ENCODE measurements around the gene FAM107A.
"Not testable (repeated sequence)": the region's sequence is repeated elsewhere in the genome, so short reads cannot be mapped to it uniquely, and the experiment has no call there.

The FAM107A gene

DNA sequence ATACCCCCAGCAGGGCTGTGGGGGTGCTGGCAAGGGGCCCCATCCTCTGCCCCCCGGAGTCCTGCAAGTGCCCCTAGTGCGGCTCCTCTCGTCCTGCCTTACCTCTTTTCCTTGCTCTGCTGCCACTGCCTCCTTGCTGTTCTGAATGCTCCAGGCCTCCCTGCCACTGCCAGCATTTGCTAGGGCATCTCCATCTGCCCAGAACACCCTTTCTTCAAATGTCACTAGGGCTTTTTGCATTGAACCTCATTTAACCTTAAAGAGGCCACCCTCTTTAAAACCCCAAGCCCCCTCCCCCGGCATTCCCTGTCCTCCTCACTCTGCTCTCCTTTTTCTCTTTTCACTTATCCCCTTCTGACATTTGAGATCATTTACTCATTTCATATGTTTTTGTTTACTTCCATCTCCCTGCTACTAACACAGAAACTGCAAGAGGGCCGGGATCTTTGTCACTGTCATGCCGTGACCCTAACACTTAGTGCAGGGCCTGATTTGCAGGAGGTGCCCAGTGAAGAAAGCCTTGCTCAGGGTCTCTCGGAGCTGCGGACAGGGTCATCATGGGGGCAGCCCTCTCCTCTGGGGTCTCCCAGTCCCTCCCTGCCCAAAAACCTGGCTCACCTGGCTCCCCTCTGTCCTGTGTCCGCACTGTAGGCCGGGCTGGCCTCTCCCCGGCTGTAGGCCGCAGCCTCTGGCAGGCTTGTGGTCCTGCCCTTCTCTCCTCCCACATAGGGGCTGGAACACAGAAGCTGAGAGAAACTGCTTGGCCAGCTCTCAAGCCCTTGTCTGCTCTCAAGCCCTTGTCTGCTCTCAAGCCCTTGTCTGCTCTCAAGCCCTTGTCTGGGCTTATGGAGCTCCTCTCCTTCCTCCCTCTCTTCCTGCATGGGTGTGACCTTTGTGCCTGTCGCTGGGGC, 40.4 kb downstream of the FAM107A start, which contains the start of gene ACOX2:
ACOX2 (minus strand) TSS at position 690 of the 911 bp plus-strand sequence. CDS start 2,084 bp downstream, outside the sequence.
- H3K4me1 ChIP-seq (ENCODE audit: control insufficient read depth, insufficient read depth, low read length), result peaks cover 21% of the 10 kb centered on the region
- H3K9ac ChIP-seq (ENCODE audit: low read length), result peak within 1 kb of the TSS; percentile 16
- peak within 1 kb of the TSS; percentile 54 for H3K4me3 ChIP-seq (ENCODE audit: low read length)

DNA sequence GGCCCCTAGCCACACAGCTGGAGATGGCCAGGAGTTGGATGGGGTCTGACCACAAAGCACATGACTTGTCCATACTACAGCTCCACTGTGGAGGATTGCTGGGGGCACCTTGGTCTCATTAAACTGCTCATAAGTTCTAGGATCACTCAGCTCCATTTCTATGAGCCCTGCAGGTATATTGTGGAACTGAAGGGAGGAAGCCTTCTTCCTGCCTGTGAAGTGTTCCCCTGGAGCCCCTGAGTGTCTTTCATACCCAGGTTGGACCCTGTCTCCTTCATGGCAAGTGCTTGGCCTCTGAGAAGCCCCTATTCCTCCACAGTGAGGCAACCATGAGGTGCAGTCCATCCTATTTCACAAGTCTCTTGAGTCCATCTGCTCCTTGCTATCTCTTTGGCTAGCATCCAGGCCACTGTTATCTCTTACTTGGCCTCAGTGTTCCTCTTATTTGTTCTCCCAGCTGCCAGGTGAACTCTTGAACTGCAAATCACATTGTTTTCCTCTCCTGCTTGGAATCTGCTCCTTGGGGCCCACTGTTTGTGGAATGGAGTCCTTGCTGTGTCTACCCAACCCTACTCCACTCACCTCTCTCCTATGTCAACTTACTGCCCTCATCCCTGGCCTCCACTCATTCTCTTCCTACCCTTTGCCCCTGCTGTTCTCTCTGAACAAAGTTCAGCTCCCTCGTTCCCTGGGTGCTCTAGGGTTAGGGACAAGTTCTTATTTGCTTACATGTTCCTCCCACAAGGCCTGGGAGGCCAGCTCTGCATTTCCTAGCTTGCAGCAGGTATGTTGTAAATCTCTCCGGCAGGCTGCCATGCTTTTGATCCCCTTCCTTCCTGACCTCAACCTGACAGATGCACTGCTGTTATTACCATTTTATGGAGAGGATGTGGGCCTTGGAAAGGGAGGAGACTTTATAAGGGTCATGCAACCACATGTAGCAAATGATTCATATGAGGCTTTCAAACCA, 41.4 kb downstream of the FAM107A start:
- H3K27ac ChIP-seq (ENCODE audit: low read depth, low read length), result peak overlapping the region; percentile 83
- peaks cover 21% of the 10 kb centered on the region for H3K4me1 ChIP-seq (ENCODE audit: control insufficient read depth, insufficient read depth, low read length)
- no peaks in the 10 kb centered on the region for H3K27me3 ChIP-seq (ENCODE audit: control insufficient read depth, insufficient read depth, low read length)
- H3K9ac ChIP-seq (ENCODE audit: low read length), result no peak overlapping the region
- H3K36me3 ChIP-seq (ENCODE audit: control insufficient read depth, insufficient read depth, low read length), result peaks cover 9% of the 10 kb centered on the region
- H3K4me3 ChIP-seq (ENCODE audit: low read length), result peak overlapping the region; percentile 54

More for the DNA sequence above, 40.4 kb downstream of the FAM107A start, which contains the start of gene ACOX2:
- H3K27ac ChIP-seq (ENCODE audit: low read depth, low read length), result peak within 1 kb of the TSS; percentile 83
- no peaks in the 10 kb centered on the region for H3K27me3 ChIP-seq (ENCODE audit: control insufficient read depth, insufficient read depth, low read length)
- no peaks in the 10 kb centered on the region for H3K36me3 ChIP-seq (ENCODE audit: control insufficient read depth, insufficient read depth, low read length)

DNA sequence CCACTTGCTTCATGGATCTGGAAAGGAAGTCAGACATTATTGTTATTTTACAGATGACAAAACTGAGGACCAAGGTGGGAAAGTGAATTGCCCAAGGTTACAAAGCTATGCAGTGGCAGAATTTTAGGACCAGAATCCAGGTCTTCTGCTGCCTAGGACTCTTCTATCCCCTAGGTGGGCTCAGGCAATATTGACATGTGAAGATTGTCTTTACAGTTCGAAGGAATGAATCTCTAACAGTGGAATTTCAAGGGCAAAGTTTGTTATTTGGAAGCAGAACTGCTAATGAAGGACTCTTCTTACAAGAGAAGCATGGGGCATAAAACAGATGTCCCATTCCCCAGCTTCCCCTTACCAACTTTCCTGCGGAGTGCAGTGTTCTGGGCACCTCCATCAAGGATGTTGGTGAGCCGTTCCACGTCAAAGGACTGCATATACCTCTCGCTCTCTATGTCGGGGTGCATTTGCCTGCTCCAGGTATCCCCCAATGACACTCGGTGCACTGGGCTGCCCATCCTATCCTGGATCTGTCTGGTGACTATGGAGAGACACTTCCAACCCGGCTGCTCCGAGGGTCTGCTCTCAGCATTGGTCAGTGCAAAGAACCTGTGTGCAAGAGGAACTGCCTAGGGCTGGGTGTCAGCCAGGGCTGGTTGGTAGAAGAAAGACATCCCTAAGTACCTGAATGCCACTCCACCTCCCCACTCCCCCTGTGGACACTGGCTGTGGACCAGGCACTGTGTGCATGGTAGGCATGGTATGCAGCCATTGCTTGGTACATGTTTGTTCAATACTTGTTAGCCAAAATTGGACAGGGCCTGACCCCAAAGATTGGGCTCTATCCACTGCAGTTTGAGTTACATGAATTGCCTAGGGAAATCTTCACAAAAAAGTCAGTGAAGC, 42.3 kb downstream of the FAM107A start:
- no peak overlapping the region for H3K4me3 ChIP-seq (ENCODE audit: low read length)
- no peak overlapping the region for H3K9ac ChIP-seq (ENCODE audit: low read length)
- no peak overlapping the region for H3K27ac ChIP-seq (ENCODE audit: low read depth, low read length)
- no peaks in the 10 kb centered on the region for H3K27me3 ChIP-seq (ENCODE audit: control insufficient read depth, insufficient read depth, low read length)
- H3K4me1 ChIP-seq (ENCODE audit: control insufficient read depth, insufficient read depth, low read length), result peaks cover 21% of the 10 kb centered on the region
- peaks cover 16% of the 10 kb centered on the region for H3K36me3 ChIP-seq (ENCODE audit: control insufficient read depth, insufficient read depth, low read length)

DNA sequence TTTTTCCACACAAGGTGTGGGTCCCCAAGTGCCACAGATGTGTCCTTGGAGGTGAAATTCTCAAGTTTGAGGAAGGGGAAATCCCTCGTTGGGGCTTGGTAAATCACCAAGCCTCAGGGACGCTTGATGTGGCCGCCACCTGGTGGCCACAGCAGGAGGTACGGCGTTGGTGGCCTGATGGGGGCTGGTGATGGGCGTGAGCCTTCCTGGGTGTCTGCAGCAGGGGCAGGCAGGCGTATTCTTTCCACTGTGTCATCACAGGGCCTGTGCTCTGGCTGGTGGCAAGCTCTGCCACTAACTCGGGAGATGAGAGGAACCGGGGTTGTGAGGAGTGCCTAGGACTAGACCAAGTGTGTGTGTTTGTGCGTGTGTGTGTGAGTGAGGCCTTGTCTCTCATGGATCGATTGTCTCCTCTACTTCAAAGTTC, 44.4 kb downstream of the FAM107A start:
- Histone ChIP-seq H3K36me3 (ENCODE audit: control insufficient read depth, insufficient read depth, low read length) (peaks cover 16% of the 10 kb centered on the region), H3K27ac (ENCODE audit: low read depth, low read length) (no peak overlapping the region), H3K4me3 (ENCODE audit: low read length) (no peak overlapping the region), H3K27me3 (ENCODE audit: control insufficient read depth, insufficient read depth, low read length) (no peaks in the 10 kb centered on the region), H3K9ac (ENCODE audit: low read length) (no peak overlapping the region), H3K4me1 (ENCODE audit: control insufficient read depth, insufficient read depth, low read length) (peaks cover 21% of the 10 kb centered on the region)

DNA sequence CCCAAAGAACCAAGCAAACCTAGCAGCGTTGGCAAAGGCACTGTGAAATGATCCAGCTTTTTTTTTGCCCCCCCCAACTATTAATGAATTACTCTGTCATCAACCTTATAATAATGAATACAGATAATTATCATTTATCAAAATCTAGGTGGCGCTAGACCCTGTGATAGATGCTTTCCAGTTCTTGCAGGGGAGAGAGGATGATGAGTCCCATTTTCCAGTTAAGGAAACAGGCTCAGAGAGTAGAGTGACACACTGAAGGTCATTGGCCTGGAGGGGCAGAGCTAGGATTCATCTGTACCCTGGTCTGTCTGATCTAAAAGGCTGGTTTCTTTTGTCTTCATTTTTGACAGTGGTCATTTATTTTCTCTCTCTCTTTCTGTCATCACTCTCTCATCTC, 45.2 kb downstream of the FAM107A start:
- Histone ChIP-seq H3K27ac (ENCODE audit: low read depth, low read length) (no peak overlapping the region), H3K27me3 (ENCODE audit: control insufficient read depth, insufficient read depth, low read length) (no peaks in the 10 kb centered on the region), H3K4me3 (ENCODE audit: low read length) (no peak overlapping the region), H3K4me1 (ENCODE audit: control insufficient read depth, insufficient read depth, low read length) (peaks cover 14% of the 10 kb centered on the region), H3K36me3 (ENCODE audit: control insufficient read depth, insufficient read depth, low read length) (peaks cover 21% of the 10 kb centered on the region), H3K9ac (ENCODE audit: low read length) (no peak overlapping the region)

DNA sequence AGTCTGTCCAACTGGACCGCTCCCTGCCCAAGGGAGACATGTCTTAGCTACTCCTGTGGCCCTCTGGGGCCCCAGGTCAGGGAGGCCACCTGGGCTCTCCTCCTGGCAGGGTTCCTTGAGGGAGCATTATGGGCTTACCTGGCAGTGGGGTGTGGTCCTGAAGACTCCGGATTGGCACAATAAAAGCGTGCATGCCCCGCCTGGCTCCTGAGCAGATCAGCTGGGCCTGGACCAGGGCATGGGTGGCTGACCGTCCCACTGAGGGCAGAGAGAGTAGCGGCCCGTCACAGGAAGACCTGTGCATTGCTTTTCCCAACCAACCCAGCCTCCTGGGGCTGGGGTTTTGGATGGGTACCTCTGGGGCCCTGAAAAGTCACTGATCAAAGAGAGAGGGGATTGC, 45.6 kb downstream of the FAM107A start:
- Histone ChIP-seq H3K9ac (ENCODE audit: low read length) (no peak overlapping the region), H3K27me3 (ENCODE audit: control insufficient read depth, insufficient read depth, low read length) (no peaks in the 10 kb centered on the region), H3K4me1 (ENCODE audit: control insufficient read depth, insufficient read depth, low read length) (peaks cover 11% of the 10 kb centered on the region), H3K4me3 (ENCODE audit: low read length) (no peak overlapping the region), H3K27ac (ENCODE audit: low read depth, low read length) (no peak overlapping the region), H3K36me3 (ENCODE audit: control insufficient read depth, insufficient read depth, low read length) (peaks cover 25% of the 10 kb centered on the region)

DNA sequence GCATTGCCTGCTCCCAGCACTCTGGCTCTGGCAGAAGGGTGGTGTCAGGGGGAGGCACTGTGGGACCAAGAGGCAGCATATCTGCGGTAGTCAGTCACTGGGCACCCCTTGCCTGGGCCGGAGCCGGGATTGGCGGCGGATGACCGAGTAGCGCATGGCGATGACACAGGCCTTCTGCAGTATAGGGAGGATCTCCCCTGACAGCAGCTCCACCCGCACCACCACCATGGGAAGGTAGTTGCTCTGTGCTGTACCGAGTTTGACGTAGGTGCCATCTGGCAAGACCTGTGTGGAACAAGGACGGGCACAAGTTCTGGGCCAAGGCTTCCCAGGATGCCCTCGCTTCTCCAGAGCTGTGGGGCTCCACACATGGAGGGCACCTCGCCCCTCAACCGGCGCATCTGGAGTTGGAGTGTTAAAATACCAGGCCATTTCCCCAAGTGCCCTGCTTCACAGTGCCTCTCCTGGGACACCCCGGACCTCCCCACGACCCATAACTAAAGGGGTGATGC, 46.8 kb downstream of the FAM107A start:
- Histone ChIP-seq H3K4me3 (ENCODE audit: low read length) (no peak overlapping the region), H3K27ac (ENCODE audit: low read depth, low read length) (no peak overlapping the region), H3K9ac (ENCODE audit: low read length) (no peak overlapping the region), H3K36me3 (ENCODE audit: control insufficient read depth, insufficient read depth, low read length) (peaks cover 32% of the 10 kb centered on the region), H3K4me1 (ENCODE audit: control insufficient read depth, insufficient read depth, low read length) (peaks cover 2% of the 10 kb centered on the region), H3K27me3 (ENCODE audit: control insufficient read depth, insufficient read depth, low read length) (no peaks in the 10 kb centered on the region)

DNA sequence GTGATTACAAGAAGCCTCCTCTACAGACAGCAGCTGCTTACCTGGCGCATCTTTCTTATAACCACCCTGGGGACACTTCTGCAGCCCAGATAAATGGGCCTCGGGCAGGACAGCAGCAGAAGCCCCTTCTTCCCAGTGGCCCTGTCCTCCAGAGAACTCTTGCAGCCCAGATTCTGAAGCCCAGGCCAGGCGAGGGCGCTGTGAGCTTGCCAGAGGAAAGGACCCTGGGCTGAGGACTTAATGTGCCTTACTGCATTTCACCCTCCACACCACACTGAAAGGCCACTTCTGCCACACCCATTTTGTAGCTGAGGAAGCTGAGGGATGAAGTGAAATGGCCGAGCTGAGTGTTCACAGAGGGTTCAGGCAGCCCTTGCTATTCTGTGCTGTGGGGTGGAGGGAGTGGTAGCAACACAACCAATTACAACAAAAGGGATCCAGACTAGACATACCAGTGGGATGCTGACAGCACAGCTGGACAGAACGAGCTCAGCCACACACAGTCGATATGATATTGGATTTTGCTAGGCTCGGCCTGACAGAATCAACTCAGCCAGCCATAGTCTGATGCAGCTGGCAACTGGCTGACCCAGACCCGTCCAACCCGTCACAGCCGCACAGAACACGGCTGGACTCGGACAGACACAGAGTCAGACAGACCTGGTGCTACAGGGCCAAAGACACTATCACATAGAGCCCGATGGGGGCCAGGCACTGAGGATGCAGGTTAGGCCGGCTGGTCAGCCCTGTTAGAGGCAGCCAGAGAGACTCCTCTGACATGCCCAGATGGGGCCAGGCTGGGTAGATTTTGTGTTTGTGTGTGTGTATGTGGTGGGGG, 47.5 kb downstream of the FAM107A start:
- Histone ChIP-seq H3K9ac (ENCODE audit: low read length) (no peak overlapping the region), H3K4me3 (ENCODE audit: low read length) (no peak overlapping the region), H3K27me3 (ENCODE audit: control insufficient read depth, insufficient read depth, low read length) (no peaks in the 10 kb centered on the region), H3K27ac (ENCODE audit: low read depth, low read length) (no peak overlapping the region), H3K36me3 (ENCODE audit: control insufficient read depth, insufficient read depth, low read length) (peaks cover 34% of the 10 kb centered on the region), H3K4me1 (ENCODE audit: control insufficient read depth, insufficient read depth, low read length) (peaks cover 2% of the 10 kb centered on the region)

DNA sequence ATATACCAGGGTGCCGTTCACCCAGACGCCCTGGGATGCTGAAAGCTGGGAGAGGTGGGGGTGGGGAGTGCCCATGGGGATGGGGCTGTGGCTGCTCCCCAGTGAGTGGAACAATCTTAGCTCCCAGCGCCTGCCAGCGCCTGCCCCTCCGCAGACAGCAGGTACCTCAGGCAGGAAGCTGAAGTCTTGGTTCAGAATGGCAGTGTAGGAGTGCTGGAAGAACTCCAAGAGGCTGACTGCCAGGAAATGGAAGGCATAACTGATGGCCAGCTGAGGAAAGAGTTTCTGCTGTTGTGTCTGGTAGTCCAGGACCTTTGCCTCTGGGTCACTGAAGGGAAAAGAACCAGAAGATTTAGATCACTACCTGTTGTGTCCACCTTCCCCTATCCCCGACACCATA, 48.6 kb downstream of the FAM107A start:
- Histone ChIP-seq H3K4me1 (ENCODE audit: control insufficient read depth, insufficient read depth, low read length) (peaks cover 2% of the 10 kb centered on the region), H3K36me3 (ENCODE audit: control insufficient read depth, insufficient read depth, low read length) (peaks cover 39% of the 10 kb centered on the region), H3K27me3 (ENCODE audit: control insufficient read depth, insufficient read depth, low read length) (no peaks in the 10 kb centered on the region), H3K9ac (ENCODE audit: low read length) (no peak overlapping the region), H3K4me3 (ENCODE audit: low read length) (no peak overlapping the region), H3K27ac (ENCODE audit: low read depth, low read length) (no peak overlapping the region)

DNA sequence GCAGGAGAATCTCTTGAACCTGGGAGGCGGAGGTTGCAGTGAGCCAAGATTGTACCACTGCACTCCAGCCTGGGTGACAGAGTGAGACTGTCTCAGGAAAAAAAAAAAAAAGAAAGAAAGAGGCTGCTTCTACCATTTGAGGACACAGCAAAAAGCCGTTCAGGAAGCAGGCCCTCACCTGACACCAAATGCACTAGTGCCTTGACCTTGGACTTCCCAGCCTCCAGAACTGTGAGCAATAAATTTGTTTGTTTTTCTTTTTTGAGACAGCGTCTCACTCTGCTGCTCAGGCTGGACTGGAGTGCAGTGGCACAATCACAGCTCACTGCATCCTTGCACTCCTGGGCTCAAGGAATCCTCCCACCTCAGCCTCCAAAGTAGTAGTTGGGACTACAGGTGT, 49.8 kb downstream of the FAM107A start:
- H3K4me1 ChIP-seq (ENCODE audit: control insufficient read depth, insufficient read depth, low read length); H3K9ac ChIP-seq (ENCODE audit: low read length): not testable (repeated sequence)

DNA sequence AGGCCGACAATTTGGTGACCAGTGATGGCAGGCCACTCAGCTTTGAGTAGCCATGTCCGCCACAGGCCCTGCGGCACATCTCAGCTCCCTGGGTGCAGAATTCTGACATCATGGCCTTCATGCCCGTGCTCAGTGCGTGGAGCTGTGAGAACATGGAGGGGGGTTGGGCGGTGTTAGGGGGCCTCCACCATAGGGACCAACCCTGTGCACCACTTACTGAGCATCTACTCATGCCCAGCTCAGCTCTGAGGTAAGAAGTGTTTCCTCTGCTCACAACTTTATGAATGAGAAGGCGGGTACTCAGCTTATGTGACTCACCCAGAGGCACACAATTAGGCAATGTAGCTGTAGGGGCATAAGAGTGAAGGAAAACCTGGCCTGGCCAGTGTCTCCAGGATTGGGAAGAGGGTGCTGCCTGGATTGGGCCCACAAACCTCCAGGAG, 50.7 kb downstream of the FAM107A start:
- H3K4me3 ChIP-seq (ENCODE audit: low read length), result no peak overlapping the region
- H3K36me3 ChIP-seq (ENCODE audit: control insufficient read depth, insufficient read depth, low read length), result peaks cover 47% of the 10 kb centered on the region
- H3K27ac ChIP-seq (ENCODE audit: low read depth, low read length), result no peak overlapping the region
- no peaks in the 10 kb centered on the region for H3K4me1 ChIP-seq (ENCODE audit: control insufficient read depth, insufficient read depth, low read length)
- H3K9ac ChIP-seq (ENCODE audit: low read length), result no peak overlapping the region
- no peaks in the 10 kb centered on the region for H3K27me3 ChIP-seq (ENCODE audit: control insufficient read depth, insufficient read depth, low read length)

More for the DNA sequence above, 49.8 kb downstream of the FAM107A start:
- H3K4me3 ChIP-seq (ENCODE audit: low read length); H3K27me3 ChIP-seq (ENCODE audit: control insufficient read depth, insufficient read depth, low read length); H3K27ac ChIP-seq (ENCODE audit: low read depth, low read length): not testable (repeated sequence)
- peaks cover 41% of the 10 kb centered on the region for H3K36me3 ChIP-seq (ENCODE audit: control insufficient read depth, insufficient read depth, low read length)

Measured in rectal smooth muscle tissue (tissue), 1 donor.